Neural progenitor cell (in vitro differentiated cells): ENCODE measurements around the gene ZMIZ2.

Experiments
- CTCF ChIP-seq: fragments of 200-600 bp; sonication (generic); IDR thresholded peaks from 2 replicates; pipeline ENCODE4 v1.5.1; 2017; ENCODE audit warnings: antibody characterized with exemption, mild to moderate bottlenecking
- EZH2 ChIP-seq: fragments of 200-600 bp; sonication (generic); IDR thresholded peaks from 2 replicates; pipeline ENCODE4 v1.6.1; 2017; ENCODE audit warnings: antibody characterized with exemption, mild to moderate bottlenecking, moderate library complexity

GRCh38 chr7:44729949-44730590, 18.6 kb upstream of the ZMIZ2 start:
- no peak for TF ChIP-seq CTCF
- TF ChIP-seq EZH2 = no peak
